ENCODE measurements around the gene DIPK1C.
"Not testable (repeated sequence)": the region's sequence is repeated elsewhere in the genome, so short reads cannot be mapped to it uniquely, and the experiment has no call there.

DIPK1C gene

GRCh38 chr18:74457043-74457724 lies at the start of gene DIPK1C:
Gene DIPK1C, minus strand, starts transcription at chr18:74457308. Its CDS starts 49 bp downstream, at chr18:74457259.
- DNase-seq (ENCODE audit: low spot score), result no peak
- no peak for TF ChIP-seq CTCF (IDR thresholded peaks at IDR 0.05; ENCODE audit: extremely low read depth, insufficient read depth, missing control alignments)
- in situ Hi-C loops (cut with MboI; ENCODE audit: low pct_unique_long_range_greater_than_20kb, low sequenced_read_pairs, unreplicated experiment), result no loop called here

- DNase-seq (ENCODE audit: low spot score), result no peak
- no peak for TF ChIP-seq CTCF (IDR thresholded peaks at IDR 0.05; ENCODE audit: extremely low read depth, insufficient read depth, missing control alignments)
- in situ Hi-C loops (cut with MboI; ENCODE audit: low pct_unique_long_range_greater_than_20kb, low sequenced_read_pairs, unreplicated experiment), result no loop called here
These were observed 49.5 kb upstream of the DIPK1C start for GRCh38 chr18:74506448-74507084.

- no peak for TF ChIP-seq CTCF (IDR thresholded peaks at IDR 0.05; ENCODE audit: extremely low read depth, insufficient read depth, missing control alignments)
- in situ Hi-C loops (cut with MboI; ENCODE audit: low pct_unique_long_range_greater_than_20kb, low sequenced_read_pairs, unreplicated experiment), result no loop called here
- no peak for DNase-seq (ENCODE audit: low spot score)
These were observed 48.7 kb upstream of the DIPK1C start for GRCh38 chr18:74505776-74506175.

GRCh38 chr18:74503137-74503536 lies 46.0 kb upstream of the DIPK1C start:
- in situ Hi-C loops (cut with MboI; ENCODE audit: low pct_unique_long_range_greater_than_20kb, low sequenced_read_pairs, unreplicated experiment), result no loop called here
- DNase-seq (ENCODE audit: low spot score), result no peak
- TF ChIP-seq CTCF (IDR thresholded peaks at IDR 0.05; ENCODE audit: extremely low read depth, insufficient read depth, missing control alignments), result no peak

GRCh38 chr18:74501386-74501785 lies 44.3 kb upstream of the DIPK1C start:
- no peak for DNase-seq (ENCODE audit: low spot score)
- TF ChIP-seq CTCF (IDR thresholded peaks at IDR 0.05; ENCODE audit: extremely low read depth, insufficient read depth, missing control alignments), result no peak
- in situ Hi-C loops (cut with MboI; ENCODE audit: low pct_unique_long_range_greater_than_20kb, low sequenced_read_pairs, unreplicated experiment), result no loop called here

GRCh38 chr18:74500774-74501173 lies 43.7 kb upstream of the DIPK1C start:
- DNase-seq (ENCODE audit: low spot score); in situ Hi-C loops (cut with MboI; ENCODE audit: low pct_unique_long_range_greater_than_20kb, low sequenced_read_pairs, unreplicated experiment): not testable (repeated sequence)

GRCh38 chr18:74500372-74500771 lies 43.3 kb upstream of the DIPK1C start:
- DNase-seq (ENCODE audit: low spot score), result no peak
- in situ Hi-C loops (cut with MboI; ENCODE audit: low pct_unique_long_range_greater_than_20kb, low sequenced_read_pairs, unreplicated experiment), result no loop called here
- TF ChIP-seq CTCF (IDR thresholded peaks at IDR 0.05; ENCODE audit: extremely low read depth, insufficient read depth, missing control alignments), result no peak

Data from GM13977 (cell line).